Measurements from ENCODE around the gene TMEM250. TPM values are rescaled to one million over a fixed set of nuclear protein-coding genes. Genes with fewer than 3 reads are reported as not detected.
A peak's percentile ranks its signal among the peaks of the same experiment; 100 is the strongest.

TMEM250 gene
- total RNA-seq, 2 donors from 2014 or later: 40.9 to 67.2 TPM

DNA sequence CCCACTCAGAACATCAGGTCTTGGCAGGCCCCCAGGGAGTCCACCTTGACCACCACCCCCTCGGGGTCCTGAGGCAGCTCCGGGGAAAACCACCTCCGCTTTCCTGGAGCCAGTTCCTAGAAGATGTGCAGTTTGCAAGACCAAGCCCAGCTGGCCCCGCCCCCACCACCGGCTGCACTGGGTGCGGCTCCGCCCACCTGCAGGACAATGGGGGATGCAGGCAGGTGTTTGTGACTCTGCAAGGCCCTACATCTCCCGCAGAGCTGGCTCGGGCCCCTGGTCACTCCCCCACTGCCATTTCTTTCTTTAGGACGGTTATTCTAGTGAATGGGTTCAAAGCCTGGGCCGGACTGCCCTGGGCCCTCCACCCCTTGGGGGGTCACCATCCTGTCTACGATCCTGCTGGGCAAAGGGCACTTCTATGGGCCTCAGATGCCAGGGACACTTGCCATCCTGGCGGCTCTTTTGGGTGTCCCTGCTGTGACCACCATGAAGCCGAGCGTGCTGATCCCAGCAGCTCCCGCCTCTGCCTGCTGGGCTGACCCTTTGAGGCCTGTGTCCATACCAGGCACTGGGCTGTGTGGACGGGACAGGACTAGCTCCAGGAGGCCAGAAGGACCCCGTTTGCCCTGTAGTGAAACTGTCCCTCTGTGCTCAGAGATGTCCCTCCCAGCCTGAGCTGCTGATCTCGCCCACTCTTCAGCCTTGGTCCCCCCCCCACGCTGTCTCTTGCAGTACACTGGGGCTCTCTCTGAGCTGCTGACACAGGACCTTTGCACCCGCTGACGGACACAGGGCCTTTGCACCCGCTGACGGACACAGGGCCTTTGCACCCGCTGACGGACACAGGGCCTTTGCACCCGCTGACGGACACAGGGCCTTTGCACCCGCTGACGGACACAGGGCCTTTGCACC lies 17.7 kb downstream of the TMEM250 start:
- Histone ChIP-seq H3K9me3 (no peaks in the 10 kb centered on the region), H3K27ac (no peak overlapping the region), H3K27me3 (peaks cover 10% of the 10 kb centered on the region), H3K4me3 (no peak overlapping the region), H3K36me3 (no peaks in the 10 kb centered on the region), H3K4me1 (peaks cover 8% of the 10 kb centered on the region), H3K9ac (ENCODE audit: low read depth in 2 of 2, low read length in 2 of 2) (no peak overlapping the region)
- intact Hi-C loops (cut with DNase I): no loop called here
- DNase-seq: no peak
- TF ChIP-seq, protein P1, sequence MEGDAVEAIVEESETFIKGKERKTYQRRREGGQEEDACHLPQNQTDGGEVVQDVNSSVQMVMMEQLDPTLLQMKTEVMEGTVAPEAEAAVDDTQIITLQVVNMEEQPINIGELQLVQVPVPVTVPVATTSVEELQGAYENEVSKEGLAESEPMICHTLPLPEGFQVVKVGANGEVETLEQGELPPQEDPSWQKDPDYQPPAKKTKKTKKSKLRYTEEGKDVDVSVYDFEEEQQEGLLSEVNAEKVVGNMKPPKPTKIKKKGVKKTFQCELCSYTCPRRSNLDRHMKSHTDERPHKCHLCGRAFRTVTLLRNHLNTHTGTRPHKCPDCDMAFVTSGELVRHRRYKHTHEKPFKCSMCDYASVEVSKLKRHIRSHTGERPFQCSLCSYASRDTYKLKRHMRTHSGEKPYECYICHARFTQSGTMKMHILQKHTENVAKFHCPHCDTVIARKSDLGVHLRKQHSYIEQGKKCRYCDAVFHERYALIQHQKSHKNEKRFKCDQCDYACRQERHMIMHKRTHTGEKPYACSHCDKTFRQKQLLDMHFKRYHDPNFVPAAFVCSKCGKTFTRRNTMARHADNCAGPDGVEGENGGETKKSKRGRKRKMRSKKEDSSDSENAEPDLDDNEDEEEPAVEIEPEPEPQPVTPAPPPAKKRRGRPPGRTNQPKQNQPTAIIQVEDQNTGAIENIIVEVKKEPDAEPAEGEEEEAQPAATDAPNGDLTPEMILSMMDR (IDR thresholded peaks at IDR 0.05): no peak

DNA sequence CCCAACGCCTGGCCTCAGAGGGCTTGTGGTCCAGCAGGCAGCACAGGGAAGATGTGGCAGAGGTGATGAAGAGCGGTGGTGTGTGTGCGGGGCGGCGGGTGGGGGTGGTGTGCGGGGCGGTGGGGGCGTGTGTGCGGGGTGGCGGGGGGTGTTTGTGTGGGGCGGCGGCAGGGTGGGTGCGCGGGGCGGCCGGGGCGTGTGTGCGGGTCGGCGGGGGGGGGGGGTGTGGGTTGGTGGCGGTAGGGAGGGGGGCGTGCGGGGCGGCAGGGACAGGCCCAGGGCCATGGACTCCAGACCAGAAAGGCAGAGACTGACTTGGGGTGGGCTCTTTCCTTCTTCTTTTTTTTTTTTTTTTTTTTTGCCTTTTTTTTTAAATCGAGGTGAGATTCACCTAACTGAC lies 19.1 kb downstream of the TMEM250 start:
- intact Hi-C loops (cut with DNase I): no loop called here
- Histone ChIP-seq H3K9me3 (no peaks in the 10 kb centered on the region), H3K4me1 (peaks cover 4% of the 10 kb centered on the region), H3K27me3 (peaks cover 10% of the 10 kb centered on the region), H3K36me3 (no peaks in the 10 kb centered on the region), H3K4me3 (no peak overlapping the region), H3K9ac (ENCODE audit: low read depth in 2 of 2, low read length in 2 of 2) (no peak overlapping the region), H3K27ac (no peak overlapping the region)
- TF ChIP-seq, protein P1 (IDR thresholded peaks at IDR 0.05): no peak
- no peak for DNase-seq

DNA sequence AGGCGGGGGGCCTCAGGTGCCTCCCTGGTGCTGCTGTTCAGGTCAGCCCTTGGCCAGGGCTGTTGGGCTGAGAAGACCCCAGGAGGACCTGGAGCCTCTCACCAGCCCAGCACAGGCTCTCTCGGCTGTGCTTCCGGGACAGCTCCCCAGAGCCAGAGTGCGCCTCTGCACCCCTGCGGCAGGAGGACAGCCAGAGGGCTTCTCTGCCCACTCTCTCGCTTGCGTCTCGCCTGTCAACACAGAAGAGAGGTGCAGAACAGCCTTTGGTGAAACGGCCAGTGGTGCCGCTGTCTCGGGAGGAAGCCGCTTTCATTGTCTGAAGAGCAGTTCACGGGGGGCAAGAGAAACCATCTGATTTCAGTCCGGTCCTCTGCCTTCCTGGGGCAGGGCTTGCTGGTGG lies 19.8 kb downstream of the TMEM250 start:
- Histone ChIP-seq H3K4me3 (no peak overlapping the region), H3K9ac (ENCODE audit: low read depth in 2 of 2, low read length in 2 of 2) (no peak overlapping the region), H3K27me3 (peaks cover 10% of the 10 kb centered on the region), H3K9me3 (no peaks in the 10 kb centered on the region), H3K27ac (no peak overlapping the region), H3K4me1 (peaks cover 4% of the 10 kb centered on the region), H3K36me3 (no peaks in the 10 kb centered on the region)
- no peak for DNase-seq
- intact Hi-C loops (cut with DNase I): no loop called here
- TF ChIP-seq, protein P1 (IDR thresholded peaks at IDR 0.05): no peak

DNA sequence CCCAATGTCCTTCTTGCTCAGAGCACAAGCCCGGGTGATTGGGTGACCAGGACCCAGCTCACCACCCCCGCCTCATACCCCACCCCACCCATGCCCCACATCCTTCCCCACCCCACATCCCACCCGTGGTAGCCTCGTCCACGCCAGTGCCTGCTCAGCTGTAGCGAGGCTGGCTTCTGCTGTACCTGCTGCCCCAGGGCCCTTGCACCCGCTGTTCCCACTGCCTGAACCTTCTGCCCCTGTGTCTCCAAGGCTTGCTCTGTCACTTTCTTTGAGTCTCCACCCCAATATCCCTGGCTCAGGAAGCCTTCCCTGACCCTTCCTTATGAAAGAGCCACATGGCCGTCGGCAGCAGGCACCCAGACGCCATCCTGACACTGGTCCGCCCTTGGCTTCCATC lies 20.5 kb downstream of the TMEM250 start:
- Histone ChIP-seq H3K4me1 (peaks cover 4% of the 10 kb centered on the region), H3K9me3 (no peaks in the 10 kb centered on the region), H3K27ac (no peak overlapping the region), H3K4me3 (no peak overlapping the region), H3K27me3 (peaks cover 10% of the 10 kb centered on the region), H3K9ac (ENCODE audit: low read depth in 2 of 2, low read length in 2 of 2) (no peak overlapping the region), H3K36me3 (no peaks in the 10 kb centered on the region)
- TF ChIP-seq, protein P1 (IDR thresholded peaks at IDR 0.05): no peak
- DNase-seq: no peak
- intact Hi-C loops (cut with DNase I): no loop called here

DNA sequence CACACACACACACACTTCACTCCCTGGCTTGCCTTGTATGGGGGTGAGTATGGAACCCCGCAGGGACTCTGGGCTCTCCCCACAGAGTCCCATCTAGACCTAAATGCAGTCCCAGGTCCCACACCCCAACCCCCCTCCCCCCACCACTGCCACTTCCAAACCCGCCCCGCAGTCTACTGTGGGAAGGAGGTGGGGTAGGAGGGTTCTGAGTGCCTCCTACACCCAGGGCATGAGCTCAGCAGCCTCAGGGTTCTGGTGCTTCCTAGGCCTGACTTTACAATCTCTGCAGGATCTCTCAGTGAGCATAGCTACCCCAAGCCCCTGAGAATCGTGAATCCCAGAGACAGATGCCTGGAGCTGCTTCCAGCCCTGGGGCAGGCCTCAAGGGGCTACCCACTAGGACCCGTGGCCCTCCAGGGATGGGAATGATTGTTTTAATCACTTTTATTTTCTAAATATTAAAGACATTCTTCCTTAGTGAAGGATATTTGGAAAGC lies 22.1 kb downstream of the TMEM250 start:
- DNase-seq: no peak
- peaks cover 10% of the 10 kb centered on the region for H3K27me3 ChIP-seq
- H3K9me3 ChIP-seq: no peaks in the 10 kb centered on the region
- H3K27ac ChIP-seq: no peak overlapping the region
- intact Hi-C loops (cut with DNase I): no loop called here
- TF ChIP-seq, protein P1 (IDR thresholded peaks at IDR 0.05): no peak
- no peaks in the 10 kb centered on the region for H3K36me3 ChIP-seq
- H3K4me3 ChIP-seq: no peak overlapping the region
- peaks cover 4% of the 10 kb centered on the region for H3K4me1 ChIP-seq
- H3K9ac ChIP-seq (ENCODE audit: low read depth in 2 of 2, low read length in 2 of 2): peak overlapping the region in 1 of 2 donors; percentile 43
